ENCODE measurements around the gene XRCC4.

- TF ChIP-seq POLR2A (IDR thresholded peaks at IDR 0.05) (no peak), CTCF (IDR thresholded peaks at IDR 0.05) (no peak)
These were observed 20.4 kb downstream of the XRCC4 start for GRCh38 chr5:83097689-83098231.

Measured in heart left ventricle (tissue), 13 donors.